ENCODE results near the gene CFTR.

CFTR gene

GRCh38 chr7:117564627-117565026 lies 84.8 kb downstream of the CFTR start:
- Histone ChIP-seq H2AFZ (ENCODE audit: low read length) (no peak overlapping the region), H3K9ac (ENCODE audit: low read length) (no peak overlapping the region), H3F3A (ENCODE audit: insufficient read depth, low read length) (peaks cover 8% of the 10 kb centered on the region; the same call in 1 of the 2 replicates), H3K9me3 (replicated peaks; ENCODE audit: insufficient read depth, low read length) (no peaks in the 10 kb centered on the region), H3K79me2 (ENCODE audit: low read length) (no peaks in the 10 kb centered on the region), H3K27ac (ENCODE audit: low read length) (no peak overlapping the region), H4K20me1 (ENCODE audit: insufficient read depth, low read length) (no peaks in the 10 kb centered on the region), H3K36me3 (replicated peaks; ENCODE audit: insufficient read depth, low read length) (no peaks in the 10 kb centered on the region), H3K9me2 (replicated peaks; ENCODE audit: insufficient read depth, low read length) (no peaks in the 10 kb centered on the region), H3K27me3 (replicated peaks; ENCODE audit: insufficient read depth, low read length) (no peaks in the 10 kb centered on the region), H3K4me3 (ENCODE audit: low read length) (no peak overlapping the region), H3K4me2 (ENCODE audit: low read depth, low read length) (peak overlapping the region; percentile 26; the same call in 1 of the 2 replicates), H3K4me1 (ENCODE audit: low read length) (peaks cover 20% of the 10 kb centered on the region)
- TF ChIP-seq EZH2phosphoT487 (IDR thresholded peaks at IDR 0.05; ENCODE audit: low read length) (no peak), EZH2 (optimal IDR thresholded peaks at IDR 0.05; ENCODE audit: low read depth, low read length) (no peak), CTCF (IDR thresholded peaks at IDR 0.05; ENCODE audit: low read length) (no peak)
- no peak for DNase-seq

GRCh38 chr7:117565226-117565625 lies 85.4 kb downstream of the CFTR start:
- H3K9me2 ChIP-seq (replicated peaks; ENCODE audit: insufficient read depth, low read length) = no peaks in the 10 kb centered on the region
- TF ChIP-seq CTCF (IDR thresholded peaks at IDR 0.05; ENCODE audit: low read length) (no peak), EZH2phosphoT487 (IDR thresholded peaks at IDR 0.05; ENCODE audit: low read length) (no peak), EZH2 (optimal IDR thresholded peaks at IDR 0.05; ENCODE audit: low read depth, low read length) (no peak)
- no peaks in the 10 kb centered on the region for H3K27me3 ChIP-seq (replicated peaks; ENCODE audit: insufficient read depth, low read length)
- H3K4me1 ChIP-seq (ENCODE audit: low read length) = peaks cover 20% of the 10 kb centered on the region
- no peaks in the 10 kb centered on the region for H4K20me1 ChIP-seq (ENCODE audit: insufficient read depth, low read length)
- no peak overlapping the region for H3K9ac ChIP-seq (ENCODE audit: low read length)
- H3K36me3 ChIP-seq (replicated peaks; ENCODE audit: insufficient read depth, low read length) = no peaks in the 10 kb centered on the region
- no peak overlapping the region for H3K4me3 ChIP-seq (ENCODE audit: low read length)
- no peak overlapping the region for H2AFZ ChIP-seq (ENCODE audit: low read length)
- no peak overlapping the region for H3K4me2 ChIP-seq (ENCODE audit: low read depth, low read length)
- H3F3A ChIP-seq (ENCODE audit: insufficient read depth, low read length) = peaks cover 8% of the 10 kb centered on the region; the same call in 1 of the 2 replicates
- H3K27ac ChIP-seq (ENCODE audit: low read length) = no peak overlapping the region
- no peak for DNase-seq
- no peaks in the 10 kb centered on the region for H3K9me3 ChIP-seq (replicated peaks; ENCODE audit: insufficient read depth, low read length)
- H3K79me2 ChIP-seq (ENCODE audit: low read length) = no peaks in the 10 kb centered on the region

- H3K4me1 ChIP-seq (ENCODE audit: low read length) = peaks cover 16% of the 10 kb centered on the region
- TF ChIP-seq CTCF (IDR thresholded peaks at IDR 0.05; ENCODE audit: low read length) = no peak
- H3K9me2 ChIP-seq (replicated peaks; ENCODE audit: insufficient read depth, low read length) = no peaks in the 10 kb centered on the region
- H3K27ac ChIP-seq (ENCODE audit: low read length) = no peak overlapping the region
- H3K9me3 ChIP-seq (replicated peaks; ENCODE audit: insufficient read depth, low read length) = no peaks in the 10 kb centered on the region
- H3K9ac ChIP-seq (ENCODE audit: low read length) = no peak overlapping the region
- no peak for DNase-seq
- H3K36me3 ChIP-seq (replicated peaks; ENCODE audit: insufficient read depth, low read length) = no peaks in the 10 kb centered on the region
- no peaks in the 10 kb centered on the region for H3K27me3 ChIP-seq (replicated peaks; ENCODE audit: insufficient read depth, low read length)
- peaks cover 8% of the 10 kb centered on the region; the same call in 1 of the 2 replicates for H3F3A ChIP-seq (ENCODE audit: insufficient read depth, low read length)
- H3K79me2 ChIP-seq (ENCODE audit: low read length) = no peaks in the 10 kb centered on the region
- no peaks in the 10 kb centered on the region for H4K20me1 ChIP-seq (ENCODE audit: insufficient read depth, low read length)
- H3K4me3 ChIP-seq (ENCODE audit: low read length) = no peak overlapping the region
- H3K4me2 ChIP-seq (ENCODE audit: low read depth, low read length) = no peak overlapping the region
- no peak overlapping the region for H2AFZ ChIP-seq (ENCODE audit: low read length)
Measured at GRCh38 chr7:117567781-117568180, 88.0 kb downstream of the CFTR start.
